ENCODE results near the gene CCDC51.
A peak's percentile ranks its signal among the peaks of the same experiment; 100 is the strongest.

Gene CCDC51

GRCh38 chr3:48434591-48435222, 5.2 kb downstream of the CCDC51 start:
- H3K4me3 ChIP-seq (ENCODE audit: low read depth, low read length) = no peak overlapping the region
- in situ Hi-C loops (cut with HindIII; ENCODE audit: low sequenced_read_pairs) = no loop called here
- DNase-seq (ENCODE audit: low read depth, low spot score) = no peak
- TF ChIP-seq CTCF (IDR thresholded peaks at IDR 0.05; ENCODE audit: low read depth, low read length) = no peak

- in situ Hi-C loops (cut with HindIII; ENCODE audit: low sequenced_read_pairs) = no loop called here
- TF ChIP-seq CTCF (IDR thresholded peaks at IDR 0.05; ENCODE audit: low read depth, low read length) = no peak
- no peak overlapping the region for H3K4me3 ChIP-seq (ENCODE audit: low read depth, low read length)
- DNase-seq (ENCODE audit: low read depth, low spot score) = no peak
Observed at GRCh38 chr3:48433472-48434118, 6.3 kb downstream of the CCDC51 start.

GRCh38 chr3:48432411-48433371, 7.2 kb downstream of the CCDC51 start:
- no peak overlapping the region for H3K4me3 ChIP-seq (ENCODE audit: low read depth, low read length)
- peak; percentile 29 for TF ChIP-seq CTCF (IDR thresholded peaks at IDR 0.05; ENCODE audit: low read depth, low read length)
- in situ Hi-C loops (cut with HindIII; ENCODE audit: low sequenced_read_pairs) = no loop called here
- DNase-seq (ENCODE audit: low read depth, low spot score) = no peak

- H3K4me3 ChIP-seq (ENCODE audit: low read depth, low read length) = no peak overlapping the region
- TF ChIP-seq CTCF (IDR thresholded peaks at IDR 0.05; ENCODE audit: low read depth, low read length) = no peak
- no peak for DNase-seq (ENCODE audit: low read depth, low spot score)
- in situ Hi-C loops (cut with HindIII; ENCODE audit: low sequenced_read_pairs) = no loop called here
Observed at GRCh38 chr3:48431224-48432029, 8.5 kb downstream of the CCDC51 start.

- no peak for DNase-seq (ENCODE audit: low read depth, low spot score)
- in situ Hi-C loops (cut with HindIII; ENCODE audit: low sequenced_read_pairs) = no loop called here
- TF ChIP-seq CTCF (IDR thresholded peaks at IDR 0.05; ENCODE audit: low read depth, low read length) = no peak
- no peak overlapping the region for H3K4me3 ChIP-seq (ENCODE audit: low read depth, low read length)
Observed at GRCh38 chr3:48430708-48431101, 9.2 kb downstream of the CCDC51 start.
